GM23338 (cell line): ENCODE results near the gene ALDH16A1.

Source experiments
- CREB1 ChIP-seq: fragments of 250-450 bp; sonication (Bioruptor Pico); IDR thresholded peaks from 2 replicates; pipeline ENCODE4 v1.5.0; 2020; ENCODE audit warnings: low read depth, mild to moderate bottlenecking, moderate library complexity
- EZH2 ChIP-seq: fragments of 200-600 bp; sonication (generic); IDR thresholded peaks from one replicate; pipeline ENCODE4 v1.8.0; 2017; ENCODE audit warnings: antibody characterized with exemption, mild to moderate bottlenecking, low read depth; ENCODE audit not compliant: unreplicated experiment
- EZH2phosphoT487 ChIP-seq: fragments of 200-600 bp; sonication (generic); IDR thresholded peaks from one replicate; pipeline ENCODE4 v1.8.1; 2018; ENCODE audit warnings: antibody characterized with exemption; ENCODE audit not compliant: unreplicated experiment
- NANOG ChIP-seq: IDR thresholded peaks from 2 replicates; pipeline ENCODE4 v1.6.1; 2016; ENCODE audit warnings: antibody characterized with exemption, borderline replicate concordance
- POLR2AphosphoS5 ChIP-seq: IDR thresholded peaks from 2 replicates; pipeline ENCODE4 v1.6.1; 2016; ENCODE audit warnings: antibody characterized with exemption, low read depth
- STAT1 ChIP-seq: IDR thresholded peaks from one replicate; pipeline ENCODE4 v1.6.1; 2016; ENCODE audit warnings: antibody characterized with exemption; ENCODE audit not compliant: unreplicated experiment
- ZNF114 ChIP-seq: fragments of 250-450 bp; sonication (Bioruptor Pico); IDR thresholded peaks from 2 replicates; pipeline ENCODE4 v1.5.0; 2020; ENCODE audit warnings: mild to moderate bottlenecking, moderate library complexity
- ZNF331 ChIP-seq: fragments of 250-450 bp; sonication (Bioruptor Pico); IDR thresholded peaks from 2 replicates; pipeline ENCODE4 v1.5.0; 2020; ENCODE audit warnings: low read depth, mild to moderate bottlenecking, moderate library complexity
- TF ChIP-seq, protein P1 (sequence below), 2 experiments: fragments of 200-600 bp in 1 of 2; sonication (generic) in 1 of 2; conservative IDR thresholded peaks; 2 replicates each; pipeline versions ENCODE4 v1.5.1 to v1.6.1; 2016 to 2017; ENCODE audit warnings: antibody characterized with exemption in 2 of 2, low read depth in 2 of 2, mild to moderate bottlenecking in 2 of 2, moderate library complexity in 1 of 2
- TF ChIP-seq, protein P2 (sequence below): IDR thresholded peaks from 2 replicates; pipeline ENCODE4 v1.6.1; 2016; ENCODE audit warnings: antibody characterized with exemption
- TF ChIP-seq, protein P3 (sequence below): IDR thresholded peaks from one replicate; pipeline ENCODE4 v1.6.1; 2018; ENCODE audit warnings: antibody characterized with exemption; ENCODE audit not compliant: unreplicated experiment

DNA sequence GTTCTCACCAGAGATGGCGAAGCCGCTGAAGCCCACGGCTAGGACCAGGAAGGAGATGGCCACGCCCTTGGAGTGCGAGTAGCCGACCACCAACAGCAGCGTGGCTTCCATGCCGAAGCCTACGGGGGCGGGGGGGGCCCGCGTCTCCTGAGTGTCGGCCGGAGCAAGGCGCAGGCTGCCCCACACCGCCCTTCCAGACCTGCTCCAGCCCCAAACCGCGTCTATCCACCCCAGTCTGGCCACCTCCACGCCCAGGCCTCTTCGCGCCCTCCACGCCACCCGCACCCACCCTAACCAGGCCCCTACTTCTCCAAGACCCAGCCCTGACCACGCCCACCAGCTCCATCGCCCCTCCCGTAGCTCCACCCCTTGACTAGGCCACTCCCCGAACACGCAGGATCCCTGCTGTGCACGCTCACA, 21.7 kb upstream of the ALDH16A1 start:
- TF ChIP-seq, protein P1, sequence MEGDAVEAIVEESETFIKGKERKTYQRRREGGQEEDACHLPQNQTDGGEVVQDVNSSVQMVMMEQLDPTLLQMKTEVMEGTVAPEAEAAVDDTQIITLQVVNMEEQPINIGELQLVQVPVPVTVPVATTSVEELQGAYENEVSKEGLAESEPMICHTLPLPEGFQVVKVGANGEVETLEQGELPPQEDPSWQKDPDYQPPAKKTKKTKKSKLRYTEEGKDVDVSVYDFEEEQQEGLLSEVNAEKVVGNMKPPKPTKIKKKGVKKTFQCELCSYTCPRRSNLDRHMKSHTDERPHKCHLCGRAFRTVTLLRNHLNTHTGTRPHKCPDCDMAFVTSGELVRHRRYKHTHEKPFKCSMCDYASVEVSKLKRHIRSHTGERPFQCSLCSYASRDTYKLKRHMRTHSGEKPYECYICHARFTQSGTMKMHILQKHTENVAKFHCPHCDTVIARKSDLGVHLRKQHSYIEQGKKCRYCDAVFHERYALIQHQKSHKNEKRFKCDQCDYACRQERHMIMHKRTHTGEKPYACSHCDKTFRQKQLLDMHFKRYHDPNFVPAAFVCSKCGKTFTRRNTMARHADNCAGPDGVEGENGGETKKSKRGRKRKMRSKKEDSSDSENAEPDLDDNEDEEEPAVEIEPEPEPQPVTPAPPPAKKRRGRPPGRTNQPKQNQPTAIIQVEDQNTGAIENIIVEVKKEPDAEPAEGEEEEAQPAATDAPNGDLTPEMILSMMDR (conservative IDR thresholded peaks at IDR 0.05; ENCODE audit: low read depth in 2 of 2): no peak
- no peak for TF ChIP-seq EZH2phosphoT487
- TF ChIP-seq CREB1 (CRISPR knock-in tag): no peak
- no peak for TF ChIP-seq EZH2
- TF ChIP-seq POLR2AphosphoS5: no peak
- no peak for TF ChIP-seq ZNF114 (CRISPR knock-in tag)
- TF ChIP-seq STAT1: no peak
- no peak for TF ChIP-seq NANOG
- TF ChIP-seq, protein P2, sequence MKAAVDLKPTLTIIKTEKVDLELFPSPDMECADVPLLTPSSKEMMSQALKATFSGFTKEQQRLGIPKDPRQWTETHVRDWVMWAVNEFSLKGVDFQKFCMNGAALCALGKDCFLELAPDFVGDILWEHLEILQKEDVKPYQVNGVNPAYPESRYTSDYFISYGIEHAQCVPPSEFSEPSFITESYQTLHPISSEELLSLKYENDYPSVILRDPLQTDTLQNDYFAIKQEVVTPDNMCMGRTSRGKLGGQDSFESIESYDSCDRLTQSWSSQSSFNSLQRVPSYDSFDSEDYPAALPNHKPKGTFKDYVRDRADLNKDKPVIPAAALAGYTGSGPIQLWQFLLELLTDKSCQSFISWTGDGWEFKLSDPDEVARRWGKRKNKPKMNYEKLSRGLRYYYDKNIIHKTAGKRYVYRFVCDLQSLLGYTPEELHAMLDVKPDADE: no peak
- TF ChIP-seq, protein P3, sequence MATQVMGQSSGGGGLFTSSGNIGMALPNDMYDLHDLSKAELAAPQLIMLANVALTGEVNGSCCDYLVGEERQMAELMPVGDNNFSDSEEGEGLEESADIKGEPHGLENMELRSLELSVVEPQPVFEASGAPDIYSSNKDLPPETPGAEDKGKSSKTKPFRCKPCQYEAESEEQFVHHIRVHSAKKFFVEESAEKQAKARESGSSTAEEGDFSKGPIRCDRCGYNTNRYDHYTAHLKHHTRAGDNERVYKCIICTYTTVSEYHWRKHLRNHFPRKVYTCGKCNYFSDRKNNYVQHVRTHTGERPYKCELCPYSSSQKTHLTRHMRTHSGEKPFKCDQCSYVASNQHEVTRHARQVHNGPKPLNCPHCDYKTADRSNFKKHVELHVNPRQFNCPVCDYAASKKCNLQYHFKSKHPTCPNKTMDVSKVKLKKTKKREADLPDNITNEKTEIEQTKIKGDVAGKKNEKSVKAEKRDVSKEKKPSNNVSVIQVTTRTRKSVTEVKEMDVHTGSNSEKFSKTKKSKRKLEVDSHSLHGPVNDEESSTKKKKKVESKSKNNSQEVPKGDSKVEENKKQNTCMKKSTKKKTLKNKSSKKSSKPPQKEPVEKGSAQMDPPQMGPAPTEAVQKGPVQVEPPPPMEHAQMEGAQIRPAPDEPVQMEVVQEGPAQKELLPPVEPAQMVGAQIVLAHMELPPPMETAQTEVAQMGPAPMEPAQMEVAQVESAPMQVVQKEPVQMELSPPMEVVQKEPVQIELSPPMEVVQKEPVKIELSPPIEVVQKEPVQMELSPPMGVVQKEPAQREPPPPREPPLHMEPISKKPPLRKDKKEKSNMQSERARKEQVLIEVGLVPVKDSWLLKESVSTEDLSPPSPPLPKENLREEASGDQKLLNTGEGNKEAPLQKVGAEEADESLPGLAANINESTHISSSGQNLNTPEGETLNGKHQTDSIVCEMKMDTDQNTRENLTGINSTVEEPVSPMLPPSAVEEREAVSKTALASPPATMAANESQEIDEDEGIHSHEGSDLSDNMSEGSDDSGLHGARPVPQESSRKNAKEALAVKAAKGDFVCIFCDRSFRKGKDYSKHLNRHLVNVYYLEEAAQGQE: no peak
- no peak for TF ChIP-seq ZNF331 (CRISPR knock-in tag)
